ENCODE measurements around the gene HPSE2.

- no peak for TF ChIP-seq GATA2 (IDR thresholded peaks at IDR 0.05; ENCODE audit: low read depth, low read length)
- no peak for TF ChIP-seq GATA3 (IDR thresholded peaks at IDR 0.05; ENCODE audit: low read depth, low read length)
Observed at GRCh38 chr10:98953251-98953650, 282.4 kb downstream of the HPSE2 start.

Data from SH-SY5Y (cell line).